ENCODE results near the gene DAB2.

- TF ChIP-seq EZH2phosphoT487 (IDR thresholded peaks at IDR 0.05; ENCODE audit: insufficient read depth, low read depth) (no peak), EZH2 (IDR thresholded peaks at IDR 0.05; ENCODE audit: insufficient read depth, poor library complexity, severe bottlenecking) (no peak)
These were observed 37.5 kb downstream of the DAB2 start for GRCh38 chr5:39387293-39387692.
